ENCODE measurements around the gene CRIP2.

DNA sequence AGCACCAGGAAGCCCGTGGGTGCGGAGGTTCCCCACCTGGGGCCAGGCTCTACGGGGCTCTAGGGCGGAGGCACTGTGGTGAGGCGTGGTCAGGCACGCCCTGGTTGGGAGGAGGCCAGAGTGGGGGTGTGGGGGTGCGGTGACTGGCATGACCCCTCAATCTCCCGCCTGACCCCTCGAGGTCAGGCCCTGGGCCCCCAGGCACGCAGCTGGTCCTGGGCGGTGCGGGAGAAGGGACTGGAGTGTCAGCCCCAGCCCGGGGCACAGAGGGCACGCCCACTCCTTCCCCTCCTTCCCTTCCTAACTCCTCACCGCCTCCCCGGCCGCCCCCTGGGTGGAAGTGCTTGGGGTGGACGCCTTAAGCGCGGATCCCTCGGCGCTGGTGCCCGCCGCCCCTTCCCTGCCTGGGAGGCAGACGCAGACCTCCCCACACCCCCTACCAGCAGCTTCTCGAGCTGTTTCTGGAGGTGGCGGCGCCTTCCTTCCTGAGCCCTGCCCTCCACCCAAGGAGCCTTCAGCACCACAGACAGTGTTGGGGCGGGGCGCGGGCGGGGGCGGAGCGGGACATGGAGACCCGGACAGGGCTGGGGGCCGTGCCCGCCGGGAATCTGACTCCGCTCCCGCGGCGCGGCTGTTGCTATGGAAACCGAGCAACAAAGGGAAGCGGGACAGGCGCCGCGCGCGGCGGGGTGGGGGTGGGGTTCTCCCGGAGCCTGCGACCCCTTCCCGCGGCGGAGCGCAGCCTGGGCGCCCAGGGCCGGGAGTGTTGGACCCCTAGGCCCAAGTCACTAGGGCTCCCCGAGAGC is 741 bp upstream of the CRIP2 start:
- TF ChIP-seq, protein P1, sequence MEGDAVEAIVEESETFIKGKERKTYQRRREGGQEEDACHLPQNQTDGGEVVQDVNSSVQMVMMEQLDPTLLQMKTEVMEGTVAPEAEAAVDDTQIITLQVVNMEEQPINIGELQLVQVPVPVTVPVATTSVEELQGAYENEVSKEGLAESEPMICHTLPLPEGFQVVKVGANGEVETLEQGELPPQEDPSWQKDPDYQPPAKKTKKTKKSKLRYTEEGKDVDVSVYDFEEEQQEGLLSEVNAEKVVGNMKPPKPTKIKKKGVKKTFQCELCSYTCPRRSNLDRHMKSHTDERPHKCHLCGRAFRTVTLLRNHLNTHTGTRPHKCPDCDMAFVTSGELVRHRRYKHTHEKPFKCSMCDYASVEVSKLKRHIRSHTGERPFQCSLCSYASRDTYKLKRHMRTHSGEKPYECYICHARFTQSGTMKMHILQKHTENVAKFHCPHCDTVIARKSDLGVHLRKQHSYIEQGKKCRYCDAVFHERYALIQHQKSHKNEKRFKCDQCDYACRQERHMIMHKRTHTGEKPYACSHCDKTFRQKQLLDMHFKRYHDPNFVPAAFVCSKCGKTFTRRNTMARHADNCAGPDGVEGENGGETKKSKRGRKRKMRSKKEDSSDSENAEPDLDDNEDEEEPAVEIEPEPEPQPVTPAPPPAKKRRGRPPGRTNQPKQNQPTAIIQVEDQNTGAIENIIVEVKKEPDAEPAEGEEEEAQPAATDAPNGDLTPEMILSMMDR (IDR thresholded peaks at IDR 0.05) = no peak
- no peak for TF ChIP-seq POLR2A (IDR thresholded peaks at IDR 0.05)
